HG03571 (cell line): ENCODE measurements around the gene PRAMEF11.
"Not testable (repeated sequence)": the region's sequence is repeated elsewhere in the genome, so short reads cannot be mapped to it uniquely, and the experiment has no call there.

ENCODE experiments used
- ATAC-seq: cut with Tn5 transposase; IDR thresholded peaks from one replicate; pipeline ENCODE4 v1.9.1; 2021; ENCODE audit not compliant: unreplicated experiment

The PRAMEF11 gene

GRCh38 chr1:12831310-12831709, at the start of gene PRAMEF11:
Gene PRAMEF11 (minus strand): TSS chr1:12831410. CDS start chr1:12828789, 2,621 bp downstream.
- not testable (repeated sequence) for ATAC-seq

- ATAC-seq, result not testable (repeated sequence)
These were observed 47.2 kb upstream of the PRAMEF11 start for GRCh38 chr1:12878453-12878852.

- not testable (repeated sequence) for ATAC-seq
These were observed 32.1 kb upstream of the PRAMEF11 start for GRCh38 chr1:12863131-12863880.

- not testable (repeated sequence) for ATAC-seq
These were observed 25.6 kb upstream of the PRAMEF11 start, which contains the start of gene PRAMEF2 for GRCh38 chr1:12856786-12857185. Gene PRAMEF2 (plus strand): TSS chr1:12857086. CDS start chr1:12859010, 1,924 bp downstream.

- ATAC-seq, result no peak
These were observed 20.6 kb upstream of the PRAMEF11 start for GRCh38 chr1:12851779-12852178.

GRCh38 chr1:12848620-12849019, 17.4 kb upstream of the PRAMEF11 start, which contains the start of gene HNRNPCL1:
Gene HNRNPCL1 (minus strand): TSS chr1:12848720. CDS start chr1:12848289, 431 bp downstream.
- not testable (repeated sequence) for ATAC-seq

- ATAC-seq, result not testable (repeated sequence)
These were observed 2.0 kb upstream of the PRAMEF11 start for GRCh38 chr1:12833251-12833650.

GRCh38 chr1:12819061-12819460, 12.1 kb downstream of the PRAMEF11 start:
- not testable (repeated sequence) for ATAC-seq

GRCh38 chr1:12811409-12811784, 19.8 kb downstream of the PRAMEF11 start:
- ATAC-seq, result no peak

GRCh38 chr1:12810691-12811408, 20.4 kb downstream of the PRAMEF11 start:
- no peak for ATAC-seq

- ATAC-seq, result no peak
These were observed 21.3 kb downstream of the PRAMEF11 start for GRCh38 chr1:12809933-12810332.

- no peak for ATAC-seq
These were observed 31.5 kb downstream of the PRAMEF11 start for GRCh38 chr1:12799730-12800129.

- no peak for ATAC-seq
These were observed 32.3 kb downstream of the PRAMEF11 start for GRCh38 chr1:12798911-12799310.

GRCh38 chr1:12791097-12791496, 40.1 kb downstream of the PRAMEF11 start, which contains the start of gene PRAMEF1:
Gene PRAMEF1 (plus strand): TSS chr1:12791397. CDS start chr1:12793228, 1,831 bp downstream.
- not testable (repeated sequence) for ATAC-seq

- not testable (repeated sequence) for ATAC-seq
These were observed 46.5 kb downstream of the PRAMEF11 start for GRCh38 chr1:12784729-12785128.

- not testable (repeated sequence) for ATAC-seq
These were observed 47.4 kb downstream of the PRAMEF11 start for GRCh38 chr1:12783783-12784182.

- not testable (repeated sequence) for ATAC-seq
These were observed 49.7 kb downstream of the PRAMEF11 start for GRCh38 chr1:12781488-12781887.

- ATAC-seq, result no peak
These were observed 52.3 kb downstream of the PRAMEF11 start for GRCh38 chr1:12778907-12779306.

- ATAC-seq, result no peak
These were observed 53.1 kb downstream of the PRAMEF11 start for GRCh38 chr1:12778061-12778460.

GRCh38 chr1:12776801-12777557, 54.2 kb downstream of the PRAMEF11 start:
- no peak for ATAC-seq

GRCh38 chr1:12775443-12775842, 55.8 kb downstream of the PRAMEF11 start:
- no peak for ATAC-seq
